HCT116 (cell line): ENCODE data around the gene MAML1.

Experiments used
- POLR2A ChIP-seq: IDR thresholded peaks from 2 replicates; pipeline ENCODE4 v1.7.0; 2011; ENCODE audit warnings: borderline replicate concordance; ENCODE audit not compliant: insufficient read depth, insufficient read length; ENCODE audit errors: extremely low read depth
- POLR2AphosphoS5 ChIP-seq: IDR thresholded peaks from 2 replicates; pipeline ENCODE4 v1.6.1; 2011; ENCODE audit warnings: mild to moderate bottlenecking, low read depth, low read length, moderate library complexity
- RAD21 ChIP-seq: IDR thresholded peaks from 2 replicates; pipeline ENCODE4 v1.6.1; 2012; ENCODE audit warnings: low read depth, mild to moderate bottlenecking
- YY1 ChIP-seq: IDR thresholded peaks from 2 replicates; pipeline ENCODE4 v1.6.1; 2011; ENCODE audit warnings: low read length, low read depth, moderate library complexity, mild to moderate bottlenecking; ENCODE audit not compliant: insufficient replicate concordance; ENCODE audit errors: extremely low read depth
- ZNF274 ChIP-seq: fragments of 200-500 bp; sonication (Bioruptor generic); IDR thresholded peaks from 2 replicates; pipeline ENCODE4 v1.6.1; 2014; ENCODE audit warnings: mild to moderate bottlenecking, low read depth, low read length, inconsistent platforms
- TF ChIP-seq, protein P1 (sequence below), 3 experiments: fragments of 200-600 bp in 1 of 3; sonication (generic) in 1 of 3; IDR thresholded peaks in 2 of 3; conservative IDR thresholded peaks in 1 of 3; 2 replicates each; pipeline ENCODE4 v1.5.1; 2012 to 2017; ENCODE audit warnings: low read depth in 2 of 3, low read length in 2 of 3, antibody characterized with exemption in 1 of 3, borderline replicate concordance in 1 of 3, control low read depth in 1 of 3, mild to moderate bottlenecking in 1 of 3, mixed read lengths in 1 of 3, mixed run types in 1 of 3, moderate library complexity in 1 of 3; ENCODE audit not compliant: insufficient read depth in 1 of 3

DNA sequence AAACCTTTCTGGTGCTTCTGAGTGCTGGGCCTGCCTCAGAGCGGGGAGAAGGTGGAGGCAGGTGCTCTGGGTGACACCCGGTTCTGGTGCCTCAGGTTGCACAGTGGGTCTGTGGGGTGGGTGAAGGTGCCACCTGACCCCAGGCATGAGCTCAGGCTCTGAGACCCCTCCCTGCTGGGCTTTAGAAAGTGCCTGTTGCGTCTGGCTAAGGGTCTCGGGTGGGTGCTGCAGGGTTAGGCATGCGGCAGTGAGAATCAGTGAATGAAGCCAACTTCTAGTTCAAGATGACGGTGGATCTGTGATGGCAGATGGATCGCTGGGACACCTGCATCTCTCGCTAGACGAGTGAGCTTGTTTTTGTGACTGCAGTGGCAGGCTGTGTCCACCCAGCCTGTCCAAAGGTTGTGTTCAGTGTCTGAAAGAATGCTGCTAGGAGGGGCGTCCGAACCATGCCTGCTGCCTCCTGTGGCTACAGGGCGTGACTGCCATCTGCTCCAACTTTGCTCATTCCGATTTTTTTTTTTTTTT is 93.1 kb downstream of the MAML1 start:
- TF ChIP-seq POLR2AphosphoS5 (no peak), RAD21 (no peak), ZNF274 (no peak), POLR2A (no peak), YY1 (no peak)
- TF ChIP-seq, protein P1, sequence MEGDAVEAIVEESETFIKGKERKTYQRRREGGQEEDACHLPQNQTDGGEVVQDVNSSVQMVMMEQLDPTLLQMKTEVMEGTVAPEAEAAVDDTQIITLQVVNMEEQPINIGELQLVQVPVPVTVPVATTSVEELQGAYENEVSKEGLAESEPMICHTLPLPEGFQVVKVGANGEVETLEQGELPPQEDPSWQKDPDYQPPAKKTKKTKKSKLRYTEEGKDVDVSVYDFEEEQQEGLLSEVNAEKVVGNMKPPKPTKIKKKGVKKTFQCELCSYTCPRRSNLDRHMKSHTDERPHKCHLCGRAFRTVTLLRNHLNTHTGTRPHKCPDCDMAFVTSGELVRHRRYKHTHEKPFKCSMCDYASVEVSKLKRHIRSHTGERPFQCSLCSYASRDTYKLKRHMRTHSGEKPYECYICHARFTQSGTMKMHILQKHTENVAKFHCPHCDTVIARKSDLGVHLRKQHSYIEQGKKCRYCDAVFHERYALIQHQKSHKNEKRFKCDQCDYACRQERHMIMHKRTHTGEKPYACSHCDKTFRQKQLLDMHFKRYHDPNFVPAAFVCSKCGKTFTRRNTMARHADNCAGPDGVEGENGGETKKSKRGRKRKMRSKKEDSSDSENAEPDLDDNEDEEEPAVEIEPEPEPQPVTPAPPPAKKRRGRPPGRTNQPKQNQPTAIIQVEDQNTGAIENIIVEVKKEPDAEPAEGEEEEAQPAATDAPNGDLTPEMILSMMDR (IDR thresholded peaks at IDR 0.05 in 2 of 3, conservative IDR thresholded peaks at IDR 0.05 in 1 of 3; ENCODE audit: borderline replicate concordance in 1 of 3, insufficient read depth in 1 of 3, low read depth in 2 of 3, low read length in 2 of 3), result no peak
